ENCODE measurements around the gene MCTP1.
A peak's percentile ranks its signal among the peaks of the same experiment; 100 is the strongest.

MCTP1 gene

DNA sequence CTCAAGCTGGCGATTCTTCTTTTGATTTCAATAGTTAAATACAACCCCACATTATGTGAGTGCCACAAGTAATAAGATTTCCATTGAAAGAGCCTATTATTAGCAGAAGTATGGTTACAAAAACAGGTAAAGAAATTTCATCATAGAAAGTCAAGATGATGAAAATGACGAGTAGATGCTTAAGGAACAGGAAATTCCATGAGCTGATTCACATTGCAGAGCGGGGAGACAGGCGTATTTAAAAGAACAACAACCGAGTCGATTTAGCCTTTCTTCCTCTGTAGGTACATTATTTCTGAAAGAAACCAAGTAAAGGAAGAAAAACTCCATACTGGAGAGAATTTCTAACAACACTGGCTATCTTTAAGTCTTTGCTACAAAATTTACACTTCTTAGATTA lies 356.0 kb downstream of the MCTP1 start:
- no peak for DNase-seq

DNA sequence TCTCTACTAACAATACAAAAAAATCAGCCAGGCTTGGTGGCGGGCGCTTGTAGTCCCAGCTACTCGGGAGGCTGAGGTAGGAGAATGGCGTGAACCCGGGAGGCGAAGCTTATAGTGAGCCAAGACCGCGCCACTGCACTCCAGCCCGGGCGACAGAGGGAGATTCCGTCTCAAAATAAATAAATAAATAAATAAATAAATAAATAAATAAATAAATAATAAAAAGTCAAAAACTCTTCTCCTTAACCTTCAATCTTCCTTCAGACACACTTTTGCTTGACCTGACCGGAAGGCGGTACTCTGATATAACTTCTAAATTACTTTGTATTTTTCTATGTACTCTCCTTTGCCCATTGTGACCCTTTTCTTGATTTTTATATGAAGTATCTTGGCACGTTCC lies 364.3 kb downstream of the MCTP1 start:
- DNase-seq: no peak

DNA sequence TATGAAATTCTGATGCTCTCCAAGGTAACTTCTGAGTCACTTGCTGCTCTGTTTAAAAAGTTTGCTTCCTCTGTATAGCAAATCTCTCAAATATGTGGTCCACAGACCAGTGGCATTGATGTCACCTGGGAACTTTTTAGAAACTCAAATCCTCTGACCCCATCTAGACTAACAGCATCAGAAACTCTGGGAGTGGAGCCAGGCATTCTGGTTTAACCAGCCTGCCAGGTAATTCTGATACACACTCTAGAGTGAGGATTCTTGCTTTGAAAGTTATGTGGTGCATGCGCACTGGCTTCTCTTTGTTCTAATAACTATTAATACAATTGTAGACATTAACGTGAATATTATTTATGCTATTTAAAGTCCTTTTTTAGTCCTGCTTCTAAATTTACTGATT lies 368.3 kb downstream of the MCTP1 start:
- DNase-seq: no peak

DNA sequence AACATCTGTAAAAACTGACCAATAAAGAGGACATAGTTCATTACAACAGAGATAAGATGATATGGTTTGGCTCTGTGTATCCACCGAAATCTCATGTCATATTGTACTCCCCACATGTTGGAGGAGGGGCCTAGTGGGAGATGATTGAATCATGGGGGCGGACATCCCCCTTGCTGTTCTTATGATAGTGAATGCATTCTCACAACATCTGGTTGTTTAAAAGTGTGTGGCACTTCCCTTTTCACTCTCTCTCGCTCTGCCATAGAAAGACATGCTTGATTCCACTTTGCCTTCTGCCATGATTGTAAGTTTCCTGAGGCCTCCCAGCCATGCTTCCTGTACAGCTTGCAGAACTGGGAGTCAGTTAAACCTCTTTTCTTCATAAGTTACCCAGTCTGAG lies 373.6 kb downstream of the MCTP1 start:
- no peak for DNase-seq

DNA sequence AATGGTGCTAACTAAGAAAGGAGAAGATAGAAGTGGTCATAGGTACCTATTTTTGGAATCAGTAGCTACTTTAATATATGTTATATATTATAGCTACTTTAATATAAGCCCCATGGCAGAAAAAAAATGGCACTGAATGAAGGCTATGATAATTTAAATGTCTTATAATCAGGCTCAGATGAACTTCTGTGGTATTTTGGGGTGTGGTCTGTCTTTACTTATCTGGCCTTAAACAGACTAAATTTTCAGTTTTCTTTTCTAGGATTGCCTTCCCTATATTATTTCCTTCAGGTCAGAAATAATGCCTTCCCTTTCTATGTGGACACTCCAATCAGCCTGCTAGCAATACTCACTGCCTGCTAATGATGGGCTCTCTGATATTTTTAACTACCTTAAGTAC lies 374.2 kb downstream of the MCTP1 start:
- no peak for DNase-seq

DNA sequence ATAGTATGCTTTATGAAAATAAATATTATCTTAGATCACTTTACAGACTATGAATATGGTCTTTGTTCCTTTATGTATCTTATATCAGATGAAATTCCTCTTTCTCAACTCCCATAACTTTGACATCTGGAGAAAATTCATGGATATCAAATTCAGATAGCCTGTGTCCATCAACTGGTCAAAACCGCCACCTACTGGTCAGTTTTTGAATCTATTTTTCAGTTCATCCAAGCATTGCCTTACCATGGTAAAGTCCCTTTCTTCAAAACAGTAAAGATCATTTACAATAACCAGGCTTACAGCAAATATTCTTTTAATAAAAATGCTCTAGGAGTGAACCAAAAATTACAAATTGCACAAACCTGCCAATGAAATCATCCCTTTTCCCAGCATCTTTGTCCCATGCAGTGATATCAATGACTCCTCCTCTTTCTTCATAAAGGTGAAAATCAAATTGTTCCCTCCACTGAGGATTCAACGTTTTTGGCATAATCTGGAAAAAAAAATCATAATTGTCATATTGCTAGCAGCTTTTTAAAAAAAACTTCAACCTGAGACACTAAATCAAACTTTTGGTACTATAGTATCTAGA lies 375.9 kb downstream of the MCTP1 start:
- peak; percentile 9 for DNase-seq

DNA sequence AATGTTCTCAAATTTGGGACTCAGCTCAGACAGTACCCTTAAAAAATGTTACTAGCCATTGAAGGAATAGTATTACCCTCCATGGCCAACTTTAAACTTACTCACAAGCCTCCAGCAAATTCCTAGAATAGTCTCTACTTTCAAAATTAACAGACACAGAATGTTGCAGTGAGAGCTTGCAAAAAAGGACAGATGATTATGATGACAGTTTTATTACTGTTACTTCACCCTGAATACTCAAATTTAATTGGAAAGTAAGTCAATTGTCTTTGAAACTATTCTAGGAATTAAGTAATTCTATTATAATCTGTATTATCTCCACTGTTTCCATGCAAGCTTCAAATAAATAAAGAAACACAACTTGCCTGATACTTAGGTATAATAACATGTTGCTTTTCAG lies 378.1 kb downstream of the MCTP1 start:
- DNase-seq: no peak

DNA sequence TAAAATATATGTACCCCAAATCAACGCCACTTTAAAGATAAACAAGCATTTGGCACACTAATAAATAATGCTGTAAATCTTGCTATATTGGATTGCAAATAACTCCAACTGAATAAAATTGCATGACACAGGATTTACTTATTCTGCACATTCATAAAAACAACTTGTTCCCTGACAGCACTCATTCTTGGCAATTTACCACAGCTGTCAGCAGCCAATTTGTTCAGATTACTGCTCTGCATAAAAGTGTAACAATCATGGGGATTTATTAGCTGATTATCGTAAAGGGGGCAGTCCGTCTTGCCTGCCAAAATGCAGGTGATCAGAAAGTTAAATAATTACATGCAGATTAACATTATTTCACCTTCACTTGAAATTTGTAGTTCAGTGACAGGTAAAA lies 381.2 kb downstream of the MCTP1 start:
- no peak for DNase-seq

- DNase-seq: no peak
These were observed 383.5 kb downstream of the MCTP1 start for GRCh38 chr5:94901191-94901979.

DNA sequence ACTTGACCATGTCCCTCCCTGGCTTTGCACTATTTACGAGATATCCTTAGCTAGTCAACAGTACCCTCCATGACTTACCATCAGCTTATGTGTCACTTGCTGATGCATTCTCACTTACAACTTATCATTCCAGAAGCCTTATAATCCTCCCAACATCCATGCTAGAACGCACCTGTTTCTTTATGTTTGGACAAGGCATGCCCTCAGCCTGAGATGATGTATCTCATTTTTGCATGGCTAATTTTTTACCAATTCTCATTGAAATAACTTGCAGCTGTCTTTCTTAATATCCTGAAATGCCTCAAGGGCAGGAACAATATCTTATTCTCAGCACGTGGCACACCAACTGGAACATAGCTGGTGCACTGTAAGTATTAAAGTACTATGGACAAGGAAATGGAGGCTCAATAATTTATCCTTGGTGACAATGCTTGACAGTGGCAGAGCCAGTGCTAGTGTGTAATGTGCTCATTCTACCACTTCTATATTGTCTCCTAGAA lies 384.8 kb downstream of the MCTP1 start:
- no peak for DNase-seq

GRCh38 chr5:94893412-94894135 lies 391.3 kb downstream of the MCTP1 start:
- no peak for DNase-seq

GRCh38 chr5:94891972-94892371 lies 392.9 kb downstream of the MCTP1 start:
- no peak for DNase-seq

DNA sequence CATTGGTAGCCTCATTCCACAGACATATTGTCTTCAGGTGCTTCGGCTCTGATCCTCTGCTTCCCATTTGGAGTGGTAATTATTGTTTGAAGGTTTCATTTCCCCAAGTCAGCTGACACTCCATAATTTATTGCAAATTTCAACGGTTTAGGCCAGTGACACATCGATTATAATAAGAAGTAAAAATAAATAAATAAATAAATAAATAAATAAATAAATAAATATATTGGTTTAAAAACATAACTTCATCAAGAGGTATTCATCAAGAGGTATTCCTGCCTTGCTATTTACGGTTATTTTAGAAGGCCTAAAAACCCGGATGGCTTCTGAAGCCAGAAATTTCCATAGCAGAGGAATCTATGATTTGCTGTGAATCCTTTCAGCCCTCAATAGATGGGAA lies 393.3 kb downstream of the MCTP1 start:
- DNase-seq: no peak

GRCh38 chr5:94890907-94891306 lies 394.0 kb downstream of the MCTP1 start:
- no peak for DNase-seq

- DNase-seq: no peak
These were observed 396.2 kb downstream of the MCTP1 start for GRCh38 chr5:94888674-94889073.

DNA sequence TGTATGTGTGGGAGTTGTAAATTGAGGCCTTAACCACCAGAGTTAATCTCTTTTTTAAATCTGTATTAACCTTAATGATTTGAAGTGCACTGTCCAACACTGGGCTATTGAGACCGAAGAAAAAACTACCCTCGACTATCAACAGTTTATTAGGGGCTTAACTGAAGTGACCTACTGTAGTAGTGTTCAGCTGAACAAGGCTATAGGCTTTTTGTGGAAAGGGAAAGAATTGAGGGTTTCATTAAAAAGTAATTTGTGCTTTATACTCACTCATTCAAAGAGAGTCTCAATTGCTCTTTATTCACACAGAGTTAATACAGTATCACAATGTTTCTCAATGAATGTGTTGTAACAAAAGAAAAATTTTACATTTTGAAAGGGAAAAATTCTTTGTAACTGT lies 399.0 kb downstream of the MCTP1 start:
- no peak for DNase-seq

DNA sequence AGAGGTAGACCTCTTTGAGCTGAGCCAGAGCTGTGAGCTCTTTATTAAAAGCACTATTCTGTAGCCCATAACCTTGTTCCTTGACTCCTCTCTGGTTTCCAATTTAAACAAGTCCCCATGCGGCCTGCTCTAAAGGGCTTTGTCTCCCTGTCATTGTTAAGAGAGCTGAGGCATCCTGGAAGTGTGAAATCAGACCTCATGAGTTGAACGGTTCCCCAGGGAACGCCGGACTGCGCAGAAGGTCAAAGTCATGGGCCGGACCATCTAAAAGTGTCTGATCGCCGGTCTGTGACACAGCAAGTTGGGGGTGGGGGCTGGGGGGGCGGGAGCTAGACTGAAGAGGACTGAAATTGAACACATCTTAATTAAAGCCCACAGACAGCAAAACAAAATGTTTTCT lies 400.6 kb downstream of the MCTP1 start:
- DNase-seq: no peak

GRCh38 chr5:94872526-94872925 lies 412.4 kb downstream of the MCTP1 start:
- DNase-seq: no peak

DNA sequence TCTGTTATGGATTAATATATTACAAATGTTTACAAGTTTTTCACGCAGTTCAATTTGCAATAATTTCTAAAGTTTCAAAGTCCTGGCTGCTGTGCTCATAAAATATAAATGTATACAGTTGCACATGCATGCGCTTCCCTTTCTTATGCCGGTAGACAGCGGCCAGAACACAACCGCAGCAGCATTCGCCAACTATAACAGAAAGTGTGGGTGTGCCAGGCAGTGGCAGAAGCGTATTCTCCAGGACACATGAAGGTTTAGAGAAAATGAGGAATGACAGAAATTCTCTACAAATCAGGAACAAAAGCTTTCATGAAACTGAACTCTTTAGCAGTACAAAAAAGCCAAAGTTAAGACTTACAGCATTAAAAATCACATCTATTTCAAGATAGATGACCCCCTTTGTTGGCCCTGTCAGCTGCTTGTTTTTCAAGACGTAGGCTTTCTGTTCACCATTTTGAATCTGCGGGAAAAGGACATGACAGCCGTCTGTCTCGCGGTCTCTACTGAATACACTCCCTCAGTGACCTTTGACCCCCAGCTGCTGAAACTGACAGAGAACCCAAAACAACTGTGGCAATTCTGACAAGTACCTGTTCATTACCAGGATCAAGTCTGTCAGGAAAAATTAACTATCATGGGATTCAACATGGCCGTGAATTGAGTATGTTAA lies 414.2 kb downstream of the MCTP1 start:
- DNase-seq: no peak

DNA sequence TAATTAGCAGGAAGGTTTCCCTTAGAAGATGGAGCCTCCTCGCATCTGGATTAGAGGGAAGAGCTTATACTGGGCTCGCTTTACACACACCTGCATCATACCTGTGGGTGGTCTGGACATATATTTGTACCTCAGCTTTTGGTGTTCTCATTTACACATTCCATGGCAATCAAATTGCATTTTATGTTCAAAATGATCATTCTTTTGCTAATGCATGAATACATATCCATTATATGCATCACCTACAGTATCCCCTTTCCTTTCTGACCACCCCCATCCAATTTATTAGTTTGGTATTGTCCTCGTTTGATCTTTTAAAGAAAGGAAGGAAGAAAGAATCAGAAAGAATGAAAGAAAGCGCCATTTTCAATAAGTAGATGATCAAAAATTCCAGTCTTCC lies 415.0 kb downstream of the MCTP1 start:
- no peak for DNase-seq

DNA sequence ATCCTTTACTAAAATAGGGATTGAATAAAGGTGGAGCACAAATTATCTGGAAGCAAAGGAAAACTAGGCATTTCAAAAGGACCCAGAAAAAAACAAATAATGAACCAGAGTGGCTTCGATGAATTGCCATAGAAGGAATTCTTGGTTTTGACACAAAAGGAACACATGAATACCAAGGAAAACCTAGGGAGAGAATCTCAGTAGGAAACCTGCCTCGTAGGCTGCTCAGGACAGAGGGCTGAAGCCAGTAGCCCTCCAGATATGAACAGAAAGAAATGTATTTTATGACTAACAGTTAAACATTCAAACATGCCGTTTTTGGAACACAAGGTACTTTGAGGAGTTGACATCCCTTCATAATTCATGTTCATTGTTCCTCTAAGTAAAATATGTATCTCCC lies 420.9 kb downstream of the MCTP1 start:
- no peak for DNase-seq

GRCh38 chr5:94857111-94857510 lies 427.8 kb downstream of the MCTP1 start:
- no peak for DNase-seq

- no peak for DNase-seq
These were observed 428.6 kb downstream of the MCTP1 start for GRCh38 chr5:94856257-94856800.
